Upper lobe of left lung (tissue), 4 donors: Measurements from ENCODE around the gene ITPRIPL1.

Experiments used
- POLR2AphosphoS5 ChIP-seq, 2 donors: sonication (generic); formaldehyde crosslinking; IDR thresholded peaks; one replicate each; pipeline ENCODE4 v1.5.1; 2017; ENCODE audit warnings: antibody characterized with exemption in 2 of 2
- TF ChIP-seq, protein P1 (sequence below), 6 experiments: fragments of 450-650 bp in 4 of 6; fragments of 200-600 bp in 2 of 6; sonication (generic) in 2 of 6; IDR thresholded peaks; one replicate each; pipeline ENCODE4 v1.5.1; 2016 to 2019; ENCODE audit warnings: antibody characterized with exemption in 6 of 6

DNA sequence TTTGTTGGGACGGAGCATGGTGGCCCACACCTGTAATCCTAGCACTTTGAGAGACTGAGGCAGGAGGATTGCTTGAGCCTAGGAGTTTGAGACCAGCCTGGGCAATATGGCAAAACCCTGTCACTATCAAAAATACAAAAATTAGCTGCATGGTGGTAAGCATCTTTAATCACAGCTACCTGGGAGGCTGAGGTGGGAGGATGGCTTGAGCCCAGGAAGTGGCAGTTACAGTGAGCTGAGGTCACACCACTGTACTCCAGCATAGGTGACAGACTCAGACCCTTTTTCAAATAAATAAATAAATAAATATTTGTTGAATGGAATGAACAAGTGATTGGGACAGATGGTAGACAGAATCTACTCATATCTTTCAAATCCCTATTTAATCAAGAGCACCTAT, 5.7 kb upstream of the ITPRIPL1 start:
- TF ChIP-seq, protein P1, sequence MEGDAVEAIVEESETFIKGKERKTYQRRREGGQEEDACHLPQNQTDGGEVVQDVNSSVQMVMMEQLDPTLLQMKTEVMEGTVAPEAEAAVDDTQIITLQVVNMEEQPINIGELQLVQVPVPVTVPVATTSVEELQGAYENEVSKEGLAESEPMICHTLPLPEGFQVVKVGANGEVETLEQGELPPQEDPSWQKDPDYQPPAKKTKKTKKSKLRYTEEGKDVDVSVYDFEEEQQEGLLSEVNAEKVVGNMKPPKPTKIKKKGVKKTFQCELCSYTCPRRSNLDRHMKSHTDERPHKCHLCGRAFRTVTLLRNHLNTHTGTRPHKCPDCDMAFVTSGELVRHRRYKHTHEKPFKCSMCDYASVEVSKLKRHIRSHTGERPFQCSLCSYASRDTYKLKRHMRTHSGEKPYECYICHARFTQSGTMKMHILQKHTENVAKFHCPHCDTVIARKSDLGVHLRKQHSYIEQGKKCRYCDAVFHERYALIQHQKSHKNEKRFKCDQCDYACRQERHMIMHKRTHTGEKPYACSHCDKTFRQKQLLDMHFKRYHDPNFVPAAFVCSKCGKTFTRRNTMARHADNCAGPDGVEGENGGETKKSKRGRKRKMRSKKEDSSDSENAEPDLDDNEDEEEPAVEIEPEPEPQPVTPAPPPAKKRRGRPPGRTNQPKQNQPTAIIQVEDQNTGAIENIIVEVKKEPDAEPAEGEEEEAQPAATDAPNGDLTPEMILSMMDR (IDR thresholded peaks at IDR 0.05): no peak
- no peak for TF ChIP-seq POLR2AphosphoS5 (IDR thresholded peaks at IDR 0.05)
